CD4-positive, CD25-positive, alpha-beta regulatory T cell (primary cell): ENCODE measurements around the gene NLN. TPM values are rescaled to one million over a fixed set of nuclear protein-coding genes. Genes with fewer than 3 reads are reported as not detected.

Experiments
- ATAC-seq, 2 donors: fragments of 150-1000 bp; cut with Tn5 transposase; one replicate each; pipeline ENCODE4 v1.10.0; 2021; ENCODE audit warnings: low read depth in 2 of 2, moderate number of reproducible peaks in 2 of 2, moderate library complexity in 1 of 2
- DNase-seq, 3 donors: peaks; one replicate each; pipeline versions ENCODE4 v3.0.0 to v3.0.0-alpha.2; 2012 to 2022; ENCODE audit warnings: mixed read lengths in 1 of 3
- H3K27ac ChIP-seq: one replicate; pipeline ENCODE4 v1.7.0; 2013; ENCODE audit warnings: mild to moderate bottlenecking, low read length; ENCODE audit not compliant: insufficient read depth, poor library complexity, severe bottlenecking
- H3K27me3 ChIP-seq: one replicate; pipeline ENCODE4 v1.7.0; 2013; ENCODE audit warnings: low read length; ENCODE audit not compliant: control insufficient read depth, insufficient read depth
- H3K36me3 ChIP-seq: one replicate; pipeline ENCODE4 v1.7.0; 2013; ENCODE audit warnings: mild to moderate bottlenecking, low read length, moderate library complexity; ENCODE audit not compliant: control insufficient read depth, insufficient read depth
- H3K4me1 ChIP-seq: 2 replicates; pipeline ENCODE4 v1.7.0; 2013; ENCODE audit warnings: mild to moderate bottlenecking, low read length; ENCODE audit not compliant: insufficient read depth, control insufficient read depth, poor library complexity, severe bottlenecking
- H3K4me3 ChIP-seq: one replicate; pipeline ENCODE4 v1.7.0; 2013; ENCODE audit warnings: low read depth, mild to moderate bottlenecking, low read length, moderate library complexity
- H3K9me3 ChIP-seq, 2 experiments: 1 replicate in 1 of 2; 2 replicates in 1 of 2; pipeline ENCODE4 v1.7.0; 2013; ENCODE audit warnings: low read length in 2 of 2, mild to moderate bottlenecking in 1 of 2, moderate library complexity in 1 of 2; ENCODE audit not compliant: control insufficient read depth in 2 of 2
- H3K27ac Mint-ChIP-seq, 3 donors: one replicate each; pipeline ENCODE4 v1.8.0; 2020 to 2022; ENCODE audit warnings: mild to moderate bottlenecking in 3 of 3, mixed read lengths in 3 of 3, moderate library complexity in 2 of 3
- H3K27me3 Mint-ChIP-seq: one replicate; pipeline ENCODE4 v1.8.0; 2022; ENCODE audit warnings: mild to moderate bottlenecking, mixed read lengths
- H3K36me3 Mint-ChIP-seq: one replicate; pipeline ENCODE4 v1.8.0; 2020; ENCODE audit warnings: mixed read lengths
- H3K4me1 Mint-ChIP-seq, 4 donors: one replicate each; pipeline ENCODE4 v1.8.0; 2020 to 2022; ENCODE audit warnings: mixed read lengths in 4 of 4, mild to moderate bottlenecking in 1 of 4
- H3K4me3 Mint-ChIP-seq, 4 donors: one replicate each; pipeline ENCODE4 v1.8.0; 2020 to 2022; ENCODE audit warnings: mild to moderate bottlenecking in 4 of 4, mixed read lengths in 4 of 4, moderate library complexity in 3 of 4
- H3K9me3 Mint-ChIP-seq, 7 donors: one replicate each; pipeline ENCODE4 v1.8.0; 2020 to 2022; ENCODE audit warnings: mixed read lengths in 7 of 7, mild to moderate bottlenecking in 3 of 7, moderate library complexity in 2 of 7
- polyA plus RNA-seq, 4 donors: library from polyadenylated mRNA; unstranded; fragments of 300-500 nt; fragmentation: Illumina TruSeq; gene quantifications; one replicate each; pipeline ENCODE4 v1.2.3, GENCODE V29; 2021
- total RNA-seq: library from RNA; stranded (reverse); gene quantifications from one replicate; pipeline ENCODE4 v1.2.3, GENCODE V29; 2022

Gene NLN
- total and polyA plus RNA-seq, 5 donors from 2014 or later: 0.65 to 2.0 (median 1.7) TPM

GRCh38 chr5:65818592-65818991 lies 96.6 kb downstream of the NLN start:
- Histone ChIP-seq H3K36me3 (no peaks in the 10 kb centered on the region), H3K27me3 (no peaks in the 10 kb centered on the region), H3K4me3 (no peak overlapping the region), H3K4me1 (no peaks in the 10 kb centered on the region), H3K9me3 (no peaks in the 10 kb centered on the region), H3K27ac (no peak overlapping the region)
- ATAC-seq (no peak), DNase-seq (no peak)
- Mint-ChIP-seq H3K4me1 (peaks cover 0 to 21% (median 2%) of the 10 kb centered on the region in 4 donors), H3K4me3 (no peak overlapping the region), H3K27ac (no peak overlapping the region), H3K27me3 (no peaks in the 10 kb centered on the region), H3K36me3 (peaks cover 3% of the 10 kb centered on the region), H3K9me3 (peaks cover 0 to 1% (median 0%) of the 10 kb centered on the region in 7 donors)

GRCh38 chr5:65819215-65819904 lies 97.4 kb downstream of the NLN start:
- no peaks in the 10 kb centered on the region for H3K27me3 Mint-ChIP-seq
- peak overlapping the region; percentile 37 to 60 (median 38) for H3K27ac Mint-ChIP-seq
- peaks cover 3% of the 10 kb centered on the region for H3K36me3 Mint-ChIP-seq
- Histone ChIP-seq H3K9me3 (no peaks in the 10 kb centered on the region), H3K27me3 (no peaks in the 10 kb centered on the region), H3K4me1 (no peaks in the 10 kb centered on the region), H3K27ac (no peak overlapping the region), H3K4me3 (no peak overlapping the region), H3K36me3 (no peaks in the 10 kb centered on the region)
- DNase-seq (no peak), ATAC-seq (no peak)
- H3K9me3 Mint-ChIP-seq: no peaks in the 10 kb centered on the region
- H3K4me3 Mint-ChIP-seq: peak overlapping the region in 1 of 4 donors; percentile 66
- peaks cover 0 to 15% (median 2%) of the 10 kb centered on the region in 4 donors for H3K4me1 Mint-ChIP-seq

GRCh38 chr5:65819905-65820240 lies 97.9 kb downstream of the NLN start:
- peak overlapping the region; percentile 33 to 38 (median 37) for H3K27ac Mint-ChIP-seq

GRCh38 chr5:65820373-65820772 lies 98.4 kb downstream of the NLN start:
- ATAC-seq: no peak
- H3K9me3 ChIP-seq: no peaks in the 10 kb centered on the region
- no peak overlapping the region for H3K27ac Mint-ChIP-seq
- H3K4me1 ChIP-seq: no peaks in the 10 kb centered on the region
- H3K4me3 ChIP-seq: no peak overlapping the region
- peaks cover 0 to 16% (median 3%) of the 10 kb centered on the region in 4 donors for H3K4me1 Mint-ChIP-seq
- H3K27me3 ChIP-seq: no peaks in the 10 kb centered on the region
- peaks cover 3% of the 10 kb centered on the region for H3K36me3 Mint-ChIP-seq
- no peak overlapping the region for H3K4me3 Mint-ChIP-seq
- DNase-seq: no peak
- H3K27me3 Mint-ChIP-seq: no peaks in the 10 kb centered on the region
- no peak overlapping the region for H3K27ac ChIP-seq
- H3K9me3 Mint-ChIP-seq: no peaks in the 10 kb centered on the region
- no peaks in the 10 kb centered on the region for H3K36me3 ChIP-seq

More at GRCh38 chr5:65819905-65820240, 97.9 kb downstream of the NLN start:
- Histone ChIP-seq H3K36me3 (no peaks in the 10 kb centered on the region), H3K27me3 (no peaks in the 10 kb centered on the region), H3K27ac (no peak overlapping the region), H3K4me1 (no peaks in the 10 kb centered on the region), H3K9me3 (no peaks in the 10 kb centered on the region), H3K4me3 (no peak overlapping the region)
- H3K4me3 Mint-ChIP-seq: no peak overlapping the region
- H3K4me1 Mint-ChIP-seq: peaks cover 0 to 14% (median 2%) of the 10 kb centered on the region in 4 donors
- no peaks in the 10 kb centered on the region for H3K9me3 Mint-ChIP-seq
- DNase-seq (peak in 1 of 3 donors; percentile 17), ATAC-seq (no peak)
- H3K36me3 Mint-ChIP-seq: peaks cover 3% of the 10 kb centered on the region
- H3K27me3 Mint-ChIP-seq: no peaks in the 10 kb centered on the region

GRCh38 chr5:65821966-65822365 lies 100.0 kb downstream of the NLN start:
- no peaks in the 10 kb centered on the region for H3K27me3 ChIP-seq
- H3K27ac ChIP-seq: no peak overlapping the region
- Mint-ChIP-seq H3K36me3 (no peaks in the 10 kb centered on the region), H3K27me3 (no peaks in the 10 kb centered on the region), H3K4me3 (no peak overlapping the region), H3K9me3 (no peaks in the 10 kb centered on the region), H3K27ac (no peak overlapping the region), H3K4me1 (peaks cover 3 to 18% (median 7%) of the 10 kb centered on the region in 4 donors)
- DNase-seq (no peak), ATAC-seq (no peak)
- H3K36me3 ChIP-seq: no peaks in the 10 kb centered on the region
- H3K9me3 ChIP-seq: no peaks in the 10 kb centered on the region
- H3K4me1 ChIP-seq: no peaks in the 10 kb centered on the region
- no peak overlapping the region for H3K4me3 ChIP-seq

GRCh38 chr5:65822710-65823109 lies 100.7 kb downstream of the NLN start:
- H3K4me3 Mint-ChIP-seq: no peak overlapping the region
- H3K4me1 Mint-ChIP-seq: peaks cover 3 to 18% (median 9%) of the 10 kb centered on the region in 4 donors
- Histone ChIP-seq H3K9me3 (no peaks in the 10 kb centered on the region), H3K4me1 (no peaks in the 10 kb centered on the region), H3K4me3 (no peak overlapping the region), H3K27me3 (no peaks in the 10 kb centered on the region), H3K36me3 (no peaks in the 10 kb centered on the region), H3K27ac (no peak overlapping the region)
- no peak overlapping the region for H3K27ac Mint-ChIP-seq
- no peak for ATAC-seq
- DNase-seq: no peak
- H3K27me3 Mint-ChIP-seq: no peaks in the 10 kb centered on the region
- H3K9me3 Mint-ChIP-seq: no peaks in the 10 kb centered on the region
- no peaks in the 10 kb centered on the region for H3K36me3 Mint-ChIP-seq

GRCh38 chr5:65823204-65823603 lies 101.2 kb downstream of the NLN start:
- no peaks in the 10 kb centered on the region for H3K36me3 Mint-ChIP-seq
- H3K27me3 Mint-ChIP-seq: no peaks in the 10 kb centered on the region
- H3K9me3 ChIP-seq: no peaks in the 10 kb centered on the region
- H3K9me3 Mint-ChIP-seq: peaks cover 0 to under 1% (median 0%) of the 10 kb centered on the region in 7 donors
- no peaks in the 10 kb centered on the region for H3K36me3 ChIP-seq
- peaks cover 3 to 18% (median 9%) of the 10 kb centered on the region in 4 donors for H3K4me1 Mint-ChIP-seq
- ATAC-seq: no peak
- H3K4me3 ChIP-seq: no peak overlapping the region
- no peaks in the 10 kb centered on the region for H3K4me1 ChIP-seq
- H3K27me3 ChIP-seq: no peaks in the 10 kb centered on the region
- DNase-seq: no peak
- H3K27ac ChIP-seq: no peak overlapping the region
- no peak overlapping the region for H3K4me3 Mint-ChIP-seq
- peak overlapping the region in 1 of 3 donors; percentile 12 for H3K27ac Mint-ChIP-seq

GRCh38 chr5:65823845-65824445 lies 101.9 kb downstream of the NLN start:
- ATAC-seq (no peak), DNase-seq (no peak)
- Mint-ChIP-seq H3K4me1 (peaks cover 3 to 16% (median 9%) of the 10 kb centered on the region in 4 donors), H3K4me3 (no peak overlapping the region), H3K27me3 (no peaks in the 10 kb centered on the region), H3K27ac (peak overlapping the region in 1 of 3 donors; percentile 26), H3K36me3 (no peaks in the 10 kb centered on the region), H3K9me3 (peaks cover 0 to 2% (median 0%) of the 10 kb centered on the region in 7 donors)
- Histone ChIP-seq H3K4me1 (no peaks in the 10 kb centered on the region), H3K4me3 (no peak overlapping the region), H3K27me3 (no peaks in the 10 kb centered on the region), H3K9me3 (no peaks in the 10 kb centered on the region), H3K27ac (no peak overlapping the region), H3K36me3 (no peaks in the 10 kb centered on the region)
